Stimulated activated CD4-positive, alpha-beta T cell treated with anti-CD3 and anti-CD28 coated beads, Interleukin-12 subunit alpha, Interleukin-12 subunit beta, amount 100 ng/mL, for 48 hours (primary cell): ENCODE data around the gene GIPC1.

Experiments used
- DNase-seq, 3 donors: peaks; one replicate each; pipeline ENCODE4 v3.0.0-alpha.2; 2020; ENCODE audit warnings: low read depth in 2 of 3, low spot score in 1 of 3

Gene GIPC1

DNA sequence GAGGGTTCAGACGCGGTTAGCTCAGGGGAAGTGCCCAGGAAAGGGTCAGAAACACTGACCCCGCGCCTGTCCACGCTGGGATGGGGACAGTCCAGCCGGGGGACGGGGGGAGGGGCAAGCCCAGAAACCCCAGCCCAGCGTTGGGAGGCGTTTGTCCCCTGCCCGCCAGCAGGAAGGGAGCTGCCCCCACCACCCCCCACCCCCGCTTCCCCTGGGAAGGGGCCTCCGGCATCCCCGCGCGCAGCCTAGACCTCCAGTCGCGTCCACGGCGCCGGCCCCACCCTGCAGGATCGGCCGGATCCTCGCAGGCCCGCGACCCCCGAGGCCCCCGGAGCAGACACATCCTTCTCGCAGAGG, 277 bp downstream of the GIPC1 start:
- DNase-seq: no peak

GRCh38 chr19:14494910-14495671, 836 bp downstream of the GIPC1 start:
- no peak for DNase-seq

- DNase-seq: no peak
Observed at GRCh38 chr19:14494411-14494810, 1.5 kb downstream of the GIPC1 start.

- DNase-seq: no peak
Observed at GRCh38 chr19:14492756-14493337, 3.1 kb downstream of the GIPC1 start.

DNA sequence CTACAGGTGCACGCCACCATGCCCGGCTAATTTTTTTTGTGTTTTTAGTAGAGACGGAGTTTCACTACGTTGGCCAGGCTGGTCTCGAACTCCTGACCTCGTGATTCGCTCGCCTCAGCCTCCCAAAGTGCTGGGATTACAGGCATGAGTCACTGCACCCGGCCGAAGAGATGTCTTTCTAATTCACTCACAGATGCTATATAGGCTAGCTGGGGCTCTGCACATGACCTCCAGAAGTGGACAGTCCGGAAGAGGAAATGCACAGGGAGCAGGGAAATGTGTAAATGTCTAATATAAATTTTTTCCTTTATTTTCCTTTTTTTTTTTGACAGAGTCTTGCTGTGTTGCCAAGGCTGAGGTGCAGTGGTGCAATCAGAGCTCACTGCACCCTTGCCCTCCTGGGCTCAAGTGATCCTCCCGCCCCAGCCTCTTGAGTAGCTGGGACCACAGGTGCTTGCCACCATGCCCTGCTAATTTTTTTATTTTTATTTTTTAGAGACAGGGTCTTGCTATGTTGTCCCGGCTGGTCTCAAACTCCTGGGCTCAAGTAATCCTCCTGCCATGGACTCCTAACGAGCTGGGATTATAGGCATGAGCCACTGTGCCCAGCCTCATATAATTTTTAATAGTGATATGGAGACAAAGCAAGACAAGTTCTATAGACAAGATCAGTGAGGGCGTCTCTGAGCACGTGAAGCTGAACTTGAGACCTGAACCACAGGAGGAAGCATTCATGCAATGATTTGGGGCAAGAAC, 8.4 kb downstream of the GIPC1 start:
- no peak for DNase-seq

DNA sequence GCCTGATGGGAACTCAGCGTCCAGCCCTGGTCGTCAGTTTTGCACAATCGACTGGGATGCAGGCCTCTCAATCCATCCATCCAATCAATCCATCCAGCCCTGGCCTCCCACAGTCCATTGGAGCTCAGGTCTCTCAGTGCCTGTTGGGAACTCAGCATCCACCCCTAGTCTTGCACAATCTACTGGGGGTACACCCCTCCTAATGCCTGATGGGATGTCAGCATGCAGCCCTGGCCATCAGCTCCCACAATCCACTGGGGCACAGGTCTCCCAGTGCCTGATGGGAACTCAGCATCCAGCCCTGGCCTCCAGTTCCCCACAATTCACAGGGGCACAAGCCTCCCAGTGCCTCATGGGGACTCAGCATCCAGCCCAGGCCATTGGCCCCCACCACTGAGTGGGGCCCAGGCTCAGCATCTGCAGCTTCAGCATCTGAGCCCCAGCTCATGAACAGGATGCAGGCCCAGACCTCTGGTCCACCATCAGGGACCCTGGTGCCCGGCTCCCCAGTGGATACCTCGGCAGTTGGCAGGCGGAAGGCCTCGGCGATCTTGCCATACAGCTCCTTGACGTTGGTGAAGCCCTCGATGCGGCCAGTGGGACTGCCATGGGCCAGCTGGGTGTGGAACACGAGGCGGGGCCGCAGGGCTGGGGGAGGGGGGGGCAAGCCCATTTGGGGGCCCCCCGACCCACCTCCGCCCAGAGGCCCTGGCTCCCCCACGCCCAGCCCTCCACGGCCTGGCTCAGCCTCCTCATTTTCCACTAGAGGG, 13.6 kb downstream of the GIPC1 start:
- DNase-seq: no peak

GRCh38 chr19:14480700-14481079, 15.2 kb downstream of the GIPC1 start:
- no peak for DNase-seq

DNA sequence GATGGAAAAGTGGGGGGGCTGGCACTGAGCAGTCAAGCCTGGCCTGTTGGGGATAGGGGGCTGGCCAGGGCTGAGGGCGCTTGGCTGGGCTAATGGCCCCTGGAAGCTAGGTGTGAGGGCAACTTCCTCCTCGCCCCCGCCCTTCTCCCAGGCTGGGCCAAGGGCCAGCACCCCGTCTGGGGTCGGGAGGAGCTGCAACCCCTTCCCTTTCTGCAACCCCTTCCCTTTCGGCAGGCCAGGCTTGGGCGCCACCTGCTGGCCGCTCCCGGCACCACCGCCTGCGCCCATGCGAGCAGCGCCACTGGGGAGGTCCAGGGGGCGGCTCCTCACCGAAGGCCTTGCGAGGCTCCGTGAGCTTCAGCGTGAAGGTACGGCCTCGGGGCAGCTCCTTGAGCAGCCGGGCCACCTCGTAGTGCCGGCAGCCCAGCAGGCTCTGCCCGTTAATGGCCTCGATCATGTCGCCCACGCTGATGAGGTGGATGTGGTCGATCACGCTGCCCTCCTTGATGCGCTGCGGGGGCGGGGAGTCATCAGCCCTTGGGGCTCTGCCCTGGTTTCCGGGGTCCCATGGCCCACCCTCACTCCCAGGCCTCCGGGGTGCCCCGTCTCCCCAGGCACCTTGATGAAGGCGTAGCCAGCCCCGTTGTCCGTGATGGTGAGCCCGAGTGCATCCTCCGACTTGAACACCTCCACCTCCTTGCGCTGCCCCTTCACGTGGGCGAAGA, 15.8 kb downstream of the GIPC1 start:
- peak; percentile 48 to 75 (median 57) for DNase-seq

- no peak for DNase-seq
Observed at GRCh38 chr19:14479309-14479974, 16.5 kb downstream of the GIPC1 start.

DNA sequence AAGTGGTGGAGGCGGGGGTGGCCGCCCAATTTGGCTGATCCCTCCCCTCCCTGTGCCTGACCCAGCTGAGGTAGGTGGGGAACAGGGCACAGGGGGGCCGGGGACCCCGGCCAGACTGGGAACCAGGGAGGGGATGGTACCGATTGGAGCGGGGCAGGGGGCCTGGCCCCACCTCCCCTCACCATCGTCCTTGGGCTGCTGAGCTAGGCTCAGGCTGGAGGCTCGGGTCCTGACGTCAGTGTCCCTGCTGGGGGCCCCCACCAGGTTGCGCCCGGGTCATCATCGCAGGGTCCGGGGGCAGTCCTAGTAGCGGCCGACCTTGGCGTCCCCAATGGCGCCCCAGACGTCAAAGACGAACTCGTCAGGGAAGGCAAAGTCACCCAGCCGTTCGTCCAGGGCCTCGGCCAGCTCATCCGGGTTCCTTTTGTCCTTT, 17.8 kb downstream of the GIPC1 start:
- DNase-seq: no peak

DNA sequence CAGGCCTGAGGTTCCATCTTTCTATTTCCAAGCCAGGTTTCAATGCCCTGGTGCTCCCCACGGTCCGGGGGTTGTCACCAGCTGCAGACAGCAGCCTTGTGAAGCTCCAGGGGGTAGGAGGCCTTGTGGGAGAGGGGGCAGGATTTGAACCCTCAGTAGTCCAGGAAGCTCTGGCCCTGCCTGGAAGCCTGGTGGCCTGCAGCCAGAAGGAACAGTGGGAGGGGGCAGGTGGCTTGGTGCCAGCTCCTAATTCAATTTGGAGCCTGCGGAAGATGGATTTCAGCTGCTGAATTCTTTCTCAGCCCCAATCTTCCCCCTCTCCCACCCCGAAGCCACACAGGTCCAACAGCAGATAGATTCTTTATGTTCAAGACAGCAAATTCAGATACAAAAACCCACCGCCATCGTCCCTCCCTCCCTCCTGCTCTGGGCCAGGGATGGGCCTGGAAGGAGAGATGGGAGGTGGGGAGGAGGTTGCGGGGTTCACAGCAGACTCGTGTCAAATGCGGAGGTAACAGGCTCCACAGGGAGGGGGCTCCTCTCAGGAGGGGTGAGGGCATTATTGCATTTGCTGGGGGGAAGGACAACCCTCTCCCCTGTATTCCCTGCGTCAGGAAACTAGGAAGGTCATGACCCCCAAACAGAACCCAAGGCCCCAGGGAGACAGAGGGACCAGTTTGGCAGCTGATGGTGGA, 18.4 kb downstream of the GIPC1 start:
- DNase-seq: no peak

GRCh38 chr19:14476673-14477401, 19.1 kb downstream of the GIPC1 start:
- no peak for DNase-seq

- DNase-seq: no peak
Observed at GRCh38 chr19:14476327-14476672, 19.6 kb downstream of the GIPC1 start.

- peak in 1 of 3 donors; percentile 37 for DNase-seq
Observed at GRCh38 chr19:14475251-14476073, 20.5 kb downstream of the GIPC1 start, which contains the start of gene PTGER1. TSS of gene PTGER1 (minus strand) at chr19:14475354. CDS start at chr19:14474320, 1,034 bp downstream.

DNA sequence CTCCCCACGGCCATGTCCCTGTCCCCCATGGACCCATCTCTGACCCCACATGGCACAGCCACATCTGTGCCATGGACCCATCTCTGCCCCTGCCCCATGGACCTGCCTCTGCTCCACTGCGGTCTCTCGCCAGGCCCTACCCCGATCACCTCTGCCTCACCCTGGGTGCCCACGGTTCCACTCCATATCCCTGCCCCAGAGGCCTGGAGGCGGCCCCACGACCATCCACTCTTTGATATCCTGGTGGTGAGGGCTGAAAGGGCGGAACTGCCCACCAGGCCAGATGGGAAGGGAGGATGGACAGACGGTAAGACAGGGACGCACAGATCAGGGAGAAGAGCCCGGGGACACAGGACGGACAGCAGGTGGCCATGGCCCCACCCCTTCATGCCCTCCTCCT, 21.1 kb downstream of the GIPC1 start:
- no peak for DNase-seq

GRCh38 chr19:14473978-14474578, 21.8 kb downstream of the GIPC1 start:
- DNase-seq: no peak

DNA sequence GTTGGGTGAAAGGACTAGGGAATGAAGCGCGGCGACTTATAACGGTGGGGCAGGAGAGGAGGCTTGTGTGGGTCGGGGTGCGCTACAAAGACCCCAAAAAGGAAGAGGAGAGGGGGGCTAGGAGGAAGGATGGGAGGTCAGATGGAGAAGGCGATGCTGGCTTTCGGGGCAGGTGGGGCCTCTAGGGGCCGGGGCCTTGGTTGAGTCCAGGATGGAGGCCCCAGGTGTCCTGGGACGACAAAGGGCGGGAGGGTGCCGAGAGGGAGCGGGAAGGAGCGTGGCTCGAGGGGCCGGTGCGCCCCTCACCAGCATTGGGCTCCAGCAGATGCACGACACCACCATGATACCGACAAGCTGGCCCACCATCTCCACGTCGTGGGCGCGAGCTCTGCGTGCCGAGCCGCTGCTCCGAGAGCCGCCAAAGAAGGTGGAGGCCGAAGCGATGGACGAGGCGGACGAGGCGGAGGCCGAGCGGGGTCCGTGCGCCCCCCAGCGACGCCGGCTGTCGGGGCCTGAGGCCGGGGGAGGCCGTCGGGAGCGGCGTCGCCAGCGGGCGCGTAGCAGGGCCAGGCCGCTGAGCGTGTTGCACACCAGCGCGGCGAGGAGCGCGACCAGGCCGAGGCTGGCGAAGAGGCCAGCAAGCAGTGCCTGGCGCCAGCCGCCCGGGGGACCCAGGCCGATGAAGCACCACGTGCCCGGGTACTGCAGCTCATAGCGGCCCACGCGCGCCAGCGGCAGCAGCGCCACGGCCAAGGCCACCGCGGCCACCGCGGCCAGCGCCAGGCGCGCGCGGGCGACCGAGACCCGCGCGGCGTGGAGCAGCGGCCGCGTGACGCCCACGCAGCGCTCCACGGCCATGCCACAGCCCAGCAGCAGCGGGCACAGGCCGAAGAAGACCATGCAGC, 22.6 kb downstream of the GIPC1 start:
- no peak for DNase-seq
